ENCODE data around the gene PTGFRN.

Gene PTGFRN

DNA sequence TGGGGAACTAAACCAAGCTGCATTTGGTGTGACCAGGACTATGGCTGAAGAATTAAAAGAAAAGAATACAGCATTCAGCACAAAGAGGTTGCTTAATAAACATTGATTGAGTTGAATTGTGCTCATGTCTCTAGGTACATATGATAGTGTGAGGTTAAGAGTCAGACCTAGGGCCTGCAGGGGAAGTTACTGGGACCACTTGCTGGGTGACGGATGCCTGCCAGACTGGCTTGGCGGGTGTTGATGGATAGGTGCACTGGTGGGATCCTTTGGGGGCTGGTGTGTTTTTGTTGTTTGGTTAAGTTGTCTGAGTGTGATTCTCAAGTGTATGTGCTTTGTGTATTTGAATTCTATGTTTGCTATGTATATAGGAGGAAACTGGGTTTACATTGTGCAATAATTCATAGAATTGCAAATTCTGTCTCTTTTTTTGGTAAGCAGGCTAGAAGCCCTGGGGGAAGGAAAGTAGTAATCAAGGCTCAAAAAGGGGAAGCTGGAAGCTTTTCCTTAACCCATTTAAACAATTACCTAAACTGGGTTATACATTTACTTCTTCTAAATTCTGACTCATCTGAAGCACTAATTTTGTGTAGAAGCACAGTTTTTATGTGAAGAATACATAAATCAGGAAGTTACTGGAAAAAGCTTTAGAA lies 93.6 kb downstream of the PTGFRN start:
- no peak for FAIRE-seq

DNA sequence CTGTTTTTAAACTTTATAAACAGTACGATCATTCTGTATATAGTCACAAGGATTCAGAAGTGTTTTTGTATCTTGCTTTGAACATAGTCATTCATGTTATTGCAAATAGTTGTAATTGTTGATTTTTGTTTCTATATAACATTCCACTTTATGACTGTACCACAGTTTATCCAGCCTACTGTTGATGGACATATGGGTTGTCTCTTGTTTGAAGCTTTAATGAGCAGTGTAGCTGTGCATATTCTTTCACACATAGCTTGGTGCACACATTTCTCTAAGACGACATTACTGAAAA lies 98.0 kb downstream of the PTGFRN start:
- no peak for FAIRE-seq

DNA sequence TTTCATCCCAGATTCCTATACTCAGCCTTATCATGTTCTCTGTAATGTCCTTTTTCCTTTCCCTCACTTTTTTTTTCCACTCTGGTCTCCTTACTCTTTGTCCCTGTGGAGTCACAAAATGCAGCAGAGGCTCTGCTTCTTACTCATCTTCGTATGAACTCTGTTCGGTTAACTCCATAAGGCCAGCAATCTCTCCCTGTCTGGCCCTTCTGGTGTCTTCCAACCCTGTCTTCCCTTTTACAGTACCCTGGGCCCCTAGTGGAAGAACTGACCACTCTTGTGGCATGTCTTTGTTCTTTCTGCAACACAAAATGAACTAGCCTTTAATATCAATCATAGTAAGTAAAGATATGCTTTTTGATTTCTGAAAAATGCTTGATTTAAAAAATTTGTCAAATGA lies 98.9 kb downstream of the PTGFRN start:
- no peak for FAIRE-seq

DNA sequence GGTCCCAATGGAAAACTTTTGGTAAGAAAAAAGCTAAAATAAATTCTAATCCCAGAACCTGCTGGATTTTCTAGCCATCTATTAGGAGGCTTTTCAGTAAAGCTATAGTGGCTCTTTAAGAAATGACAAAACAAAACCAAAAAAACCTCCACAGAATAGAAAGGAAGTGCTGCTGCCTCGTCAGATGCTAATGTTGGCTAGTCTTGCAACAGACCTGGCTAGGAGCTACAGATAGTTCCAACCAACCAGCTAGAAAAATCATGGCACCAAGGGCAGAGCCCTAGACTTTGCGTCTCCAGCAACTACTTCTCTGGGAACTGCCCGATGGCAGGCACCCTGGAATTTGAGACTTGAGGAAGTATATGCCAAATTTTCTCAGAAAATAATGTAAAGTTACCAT lies 99.4 kb downstream of the PTGFRN start:
- no peak for FAIRE-seq

DNA sequence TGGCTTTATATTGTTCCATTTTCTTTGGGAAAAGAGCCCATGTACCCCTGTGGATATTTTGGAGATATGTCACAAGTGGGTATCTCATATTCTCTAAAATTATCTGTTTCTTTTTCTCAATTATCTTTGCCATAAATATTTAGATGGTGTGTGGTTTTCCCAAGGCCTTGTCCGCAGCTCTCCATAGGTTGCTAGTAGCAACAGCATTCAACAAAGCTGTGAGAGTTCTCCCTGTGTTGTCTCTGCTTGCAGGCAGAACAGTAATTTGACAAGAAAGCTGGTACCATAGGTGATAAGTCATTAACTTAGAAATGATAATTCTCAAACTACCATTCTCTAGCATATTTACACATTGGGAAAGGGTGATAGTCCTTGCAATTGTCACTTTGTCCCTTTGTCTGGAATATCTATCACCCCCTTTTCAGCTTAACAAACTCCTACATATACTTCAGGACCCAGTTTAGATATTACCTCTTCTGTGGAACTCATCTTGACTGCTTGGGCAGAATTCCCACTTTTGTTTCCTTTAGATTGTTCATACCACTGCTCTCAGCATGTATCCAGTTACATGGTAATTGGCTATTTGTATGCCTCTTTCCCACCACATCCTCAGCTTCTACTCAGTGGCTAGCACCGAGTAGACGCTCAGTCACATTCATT lies 100.7 kb downstream of the PTGFRN start:
- no peak for FAIRE-seq

DNA sequence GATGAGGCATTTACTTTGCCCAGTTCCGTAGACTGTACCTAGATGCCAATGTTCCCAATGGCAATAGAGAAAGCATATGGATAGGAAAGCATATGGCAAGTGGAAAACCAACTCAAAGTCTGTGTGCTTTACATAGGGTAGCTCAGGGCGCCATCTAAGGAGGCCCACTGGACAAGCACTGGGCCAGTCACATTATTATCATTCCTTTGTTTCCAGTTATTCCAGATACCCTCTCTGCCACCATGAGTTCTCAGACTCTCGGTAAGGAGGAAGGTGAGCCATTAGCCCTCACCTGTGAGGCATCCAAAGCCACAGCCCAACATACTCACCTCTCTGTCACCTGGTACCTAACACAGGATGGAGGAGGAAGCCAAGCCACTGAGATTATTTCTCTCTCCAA lies 101.6 kb downstream of the PTGFRN start:
- no peak for FAIRE-seq

DNA sequence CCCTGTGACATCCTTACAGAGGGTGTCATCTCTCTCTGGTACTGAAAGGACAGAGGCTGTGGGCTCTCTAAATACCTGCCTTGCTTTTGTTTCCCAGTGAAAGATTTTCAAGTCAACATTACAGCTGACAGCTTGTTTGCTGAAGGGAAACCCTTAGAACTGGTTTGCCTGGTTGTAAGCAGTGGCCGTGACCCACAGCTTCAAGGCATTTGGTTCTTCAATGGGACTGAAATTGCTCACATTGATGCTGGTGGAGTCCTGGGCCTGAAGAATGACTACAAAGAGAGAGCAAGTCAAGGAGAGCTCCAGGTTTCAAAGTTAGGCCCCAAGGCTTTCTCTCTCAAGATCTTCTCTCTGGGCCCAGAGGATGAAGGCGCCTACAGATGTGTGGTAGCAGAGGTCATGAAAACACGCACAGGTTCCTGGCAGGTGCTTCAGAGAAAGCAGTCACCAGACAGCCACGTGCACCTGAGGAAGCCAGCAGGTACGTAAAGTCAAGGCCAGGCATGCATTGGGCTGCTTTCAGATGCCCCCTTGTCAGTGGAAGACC lies 103.7 kb downstream of the PTGFRN start:
- FAIRE-seq: no peak

DNA sequence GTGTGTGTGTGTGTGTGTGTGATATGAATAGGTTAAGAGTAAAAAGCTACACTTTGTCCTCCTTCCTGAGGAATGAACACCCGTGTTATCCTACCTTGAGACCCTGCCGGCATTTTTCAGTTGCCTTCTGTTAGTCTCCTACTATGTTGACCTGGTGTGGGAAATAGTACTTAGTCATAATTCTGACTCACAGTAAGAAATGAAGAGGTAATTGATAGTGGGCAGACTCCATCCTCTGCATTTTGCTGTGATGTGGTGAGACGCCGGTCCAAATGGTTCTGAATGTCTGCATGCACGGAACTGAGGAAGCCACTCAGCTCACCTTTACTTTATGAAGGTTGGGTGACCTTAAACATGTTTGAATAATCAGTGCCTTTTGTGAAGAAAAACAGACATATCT lies 104.5 kb downstream of the PTGFRN start:
- FAIRE-seq: no peak

DNA sequence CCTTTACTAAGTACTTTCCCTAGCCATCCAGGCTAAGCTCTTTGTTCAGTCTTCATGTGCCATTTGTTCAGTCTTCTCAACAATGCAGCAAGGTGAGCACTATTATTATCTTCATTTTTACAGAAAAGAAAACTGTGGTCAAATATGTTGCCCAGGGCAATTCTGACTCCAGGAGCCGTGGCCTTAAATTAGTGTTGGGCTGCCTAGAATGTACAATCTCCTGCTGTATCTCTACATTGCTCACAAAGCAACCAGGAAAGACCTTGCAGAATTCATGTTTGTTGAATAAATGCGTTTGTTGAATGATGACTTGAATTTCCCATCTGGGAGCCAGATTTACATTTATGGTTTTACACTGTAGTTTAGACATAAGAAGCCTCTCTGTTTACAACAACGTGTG lies 106.0 kb downstream of the PTGFRN start:
- FAIRE-seq: no peak

DNA sequence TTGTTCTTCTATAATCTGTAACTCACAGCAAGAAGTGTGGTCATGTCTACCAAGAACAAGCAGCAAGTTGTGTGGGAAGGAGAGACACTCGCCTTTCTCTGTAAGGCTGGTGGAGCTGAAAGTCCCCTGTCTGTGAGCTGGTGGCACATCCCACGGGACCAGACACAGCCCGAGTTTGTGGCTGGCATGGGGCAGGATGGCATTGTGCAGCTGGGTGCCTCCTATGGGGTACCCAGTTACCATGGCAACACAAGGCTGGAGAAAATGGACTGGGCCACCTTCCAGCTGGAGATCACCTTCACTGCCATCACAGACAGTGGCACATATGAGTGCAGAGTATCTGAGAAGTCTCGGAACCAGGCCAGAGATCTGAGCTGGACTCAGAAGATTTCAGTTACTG lies 107.3 kb downstream of the PTGFRN start:
- no peak for FAIRE-seq

DNA sequence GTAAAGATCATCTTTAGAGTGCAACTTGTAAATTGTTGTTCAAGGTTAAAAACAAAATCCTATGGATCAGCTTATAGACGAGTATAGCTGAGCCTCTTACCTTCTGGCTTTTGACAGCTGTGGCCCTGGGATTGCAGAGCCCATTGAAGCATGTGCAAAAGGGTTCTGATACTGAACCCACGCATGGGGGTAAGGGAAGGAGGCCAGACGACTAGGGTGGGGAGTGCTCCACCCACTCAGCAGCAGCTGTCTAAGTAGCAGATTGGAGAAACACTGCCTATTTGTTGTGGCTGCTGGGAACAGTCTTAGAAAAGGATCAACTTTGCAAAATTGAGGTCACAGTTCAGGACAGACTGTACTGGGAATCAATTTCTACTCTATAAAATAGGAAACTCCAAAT lies 107.9 kb downstream of the PTGFRN start:
- FAIRE-seq: no peak

DNA sequence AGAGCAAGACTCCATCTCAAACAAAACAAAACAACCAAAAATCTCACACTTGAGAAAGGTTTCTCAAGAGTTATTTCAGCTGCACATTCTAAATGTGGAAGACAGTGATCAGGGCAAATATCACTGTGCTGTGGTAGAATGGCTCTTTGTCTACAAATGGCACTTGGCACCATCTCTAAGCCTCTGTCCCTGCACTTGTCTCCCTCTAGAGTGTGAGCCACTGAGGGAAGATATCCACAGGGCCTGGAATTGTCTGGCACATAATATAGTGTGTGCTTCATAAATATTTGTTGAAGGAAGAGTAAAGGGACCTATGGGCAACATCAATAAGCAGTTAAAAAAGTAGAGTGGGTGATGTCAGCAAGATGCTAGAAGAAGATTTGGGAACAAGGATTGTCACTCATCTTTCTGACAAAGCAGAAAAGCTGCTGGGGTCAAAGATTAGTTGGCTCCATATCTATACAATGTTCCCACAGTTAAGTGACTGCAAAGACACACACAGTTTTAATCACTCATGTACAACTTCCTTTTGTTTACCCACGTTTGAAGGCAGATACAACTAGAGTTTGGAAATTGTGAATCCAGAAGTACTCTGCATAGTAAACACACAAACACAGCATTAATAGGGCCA lies 110.9 kb downstream of the PTGFRN start:
- no peak for FAIRE-seq

DNA sequence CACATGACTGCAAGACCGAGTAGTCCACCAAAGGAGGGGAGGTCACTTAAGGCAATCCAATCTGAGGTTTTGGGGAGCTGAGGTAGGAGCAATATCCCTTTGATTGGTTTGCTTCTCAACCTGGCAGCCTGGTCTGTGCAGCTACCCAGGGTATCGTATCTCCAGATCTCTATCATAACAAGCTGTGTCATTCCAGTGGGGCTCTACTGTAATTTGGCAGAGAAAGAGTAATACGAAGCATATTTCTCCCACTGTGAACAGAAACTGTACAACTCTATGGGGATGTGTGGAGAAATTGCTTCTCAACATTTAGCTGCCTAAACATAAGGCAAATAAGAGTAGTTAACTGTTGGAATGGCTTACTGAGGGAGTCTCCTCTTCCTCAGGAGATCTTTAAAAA lies 112.4 kb downstream of the PTGFRN start:
- no peak for FAIRE-seq

DNA sequence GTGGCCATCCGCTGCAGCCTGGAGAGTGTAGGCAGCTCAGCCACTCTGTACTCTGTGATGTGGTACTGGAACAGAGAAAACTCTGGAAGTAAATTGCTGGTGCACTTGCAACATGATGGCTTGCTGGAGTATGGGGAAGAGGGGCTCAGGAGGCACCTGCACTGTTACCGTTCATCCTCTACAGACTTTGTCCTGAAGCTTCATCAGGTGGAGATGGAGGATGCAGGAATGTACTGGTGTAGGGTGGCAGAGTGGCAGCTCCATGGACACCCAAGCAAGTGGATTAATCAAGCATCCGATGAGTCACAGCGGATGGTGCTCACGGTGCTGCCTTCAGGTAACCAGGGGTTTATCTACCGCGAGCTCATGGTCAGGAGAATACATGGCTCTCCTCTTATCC lies 115.9 kb downstream of the PTGFRN start:
- FAIRE-seq: no peak

DNA sequence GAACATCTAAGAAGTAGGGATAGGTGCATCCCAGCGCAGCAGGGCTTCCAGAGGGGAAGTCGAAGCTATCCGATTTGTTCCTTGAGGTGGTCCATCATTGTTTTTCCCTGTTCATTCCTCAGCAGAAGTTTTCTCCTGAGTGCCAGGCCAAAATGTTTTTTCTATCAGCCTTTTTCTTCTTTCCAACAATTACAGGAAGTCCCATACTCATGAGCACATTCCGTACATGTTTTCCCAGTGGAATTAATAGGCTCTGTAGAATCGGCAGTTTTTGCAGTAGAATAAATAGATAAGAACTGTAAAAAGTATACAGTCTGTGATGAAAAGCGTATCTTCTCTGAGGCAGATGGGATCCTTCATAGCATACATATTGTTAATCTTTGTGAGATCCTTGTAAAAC lies 116.6 kb downstream of the PTGFRN start:
- FAIRE-seq: no peak

DNA sequence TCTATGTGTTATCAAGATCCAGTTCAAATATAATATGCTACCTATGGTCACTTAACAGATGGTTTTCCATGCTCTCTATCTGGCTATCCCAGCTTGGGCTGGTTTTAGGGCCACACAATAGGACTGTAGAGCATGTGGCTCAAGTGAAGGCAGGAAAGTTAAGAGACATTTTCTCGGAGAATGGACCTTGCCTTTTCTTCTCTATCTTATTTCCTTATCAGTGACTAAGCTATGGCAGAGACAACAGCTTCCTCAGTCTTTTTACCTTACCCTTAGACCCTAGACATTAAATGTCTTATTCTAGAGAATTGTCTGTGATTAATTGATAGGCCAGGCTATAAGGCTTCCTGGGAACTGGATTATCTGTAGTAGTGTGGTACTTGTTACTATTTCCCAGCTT lies 120.0 kb downstream of the PTGFRN start:
- FAIRE-seq: no peak

DNA sequence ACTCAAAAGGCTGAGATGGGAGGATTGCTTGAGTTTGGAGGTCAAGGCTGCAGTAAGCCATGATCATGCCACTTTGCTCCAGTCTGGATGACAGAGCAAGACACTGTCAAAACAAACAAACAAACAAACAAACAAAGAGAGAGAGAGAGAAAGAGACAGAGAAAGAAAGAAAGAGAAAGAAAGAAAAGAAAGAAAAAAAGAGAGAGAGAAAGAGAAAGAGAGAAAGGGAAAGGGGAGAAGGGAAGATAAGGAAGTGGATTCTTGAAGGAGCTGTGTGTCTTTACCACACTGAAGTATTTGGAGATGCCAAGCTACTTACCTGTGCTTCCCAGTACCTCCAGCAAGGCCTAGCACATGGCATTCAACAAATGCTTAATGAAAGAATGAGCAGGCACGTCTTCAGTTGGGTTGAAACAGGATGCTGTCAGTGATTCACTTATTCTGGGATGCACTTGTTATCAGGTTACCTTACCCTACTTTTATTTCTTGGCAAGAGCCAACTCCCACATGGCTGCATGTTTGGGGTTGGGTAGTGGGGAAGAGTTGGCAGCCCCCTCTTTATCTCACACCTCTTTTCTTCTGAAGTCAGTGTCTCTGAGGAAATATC lies 120.7 kb downstream of the PTGFRN start:
- no peak for FAIRE-seq

DNA sequence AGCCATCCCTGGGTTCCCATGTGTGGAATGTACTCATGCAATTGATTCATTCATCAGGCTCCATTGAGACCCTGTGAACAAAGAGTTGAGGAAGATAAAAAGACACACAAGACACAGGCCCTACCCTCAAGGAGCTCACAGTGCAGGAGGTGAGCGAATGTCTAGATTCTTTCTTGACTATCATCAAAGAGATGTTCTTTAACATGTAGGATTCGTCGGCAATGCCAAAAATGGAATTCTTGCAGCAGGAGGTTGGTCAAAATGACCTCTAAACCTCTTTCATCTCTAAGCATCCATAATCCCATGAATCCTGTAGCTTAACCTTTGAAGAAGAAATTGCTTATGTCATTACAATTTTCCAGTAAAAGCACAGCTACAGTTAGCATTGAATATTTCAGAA lies 122.5 kb downstream of the PTGFRN start:
- FAIRE-seq: no peak

DNA sequence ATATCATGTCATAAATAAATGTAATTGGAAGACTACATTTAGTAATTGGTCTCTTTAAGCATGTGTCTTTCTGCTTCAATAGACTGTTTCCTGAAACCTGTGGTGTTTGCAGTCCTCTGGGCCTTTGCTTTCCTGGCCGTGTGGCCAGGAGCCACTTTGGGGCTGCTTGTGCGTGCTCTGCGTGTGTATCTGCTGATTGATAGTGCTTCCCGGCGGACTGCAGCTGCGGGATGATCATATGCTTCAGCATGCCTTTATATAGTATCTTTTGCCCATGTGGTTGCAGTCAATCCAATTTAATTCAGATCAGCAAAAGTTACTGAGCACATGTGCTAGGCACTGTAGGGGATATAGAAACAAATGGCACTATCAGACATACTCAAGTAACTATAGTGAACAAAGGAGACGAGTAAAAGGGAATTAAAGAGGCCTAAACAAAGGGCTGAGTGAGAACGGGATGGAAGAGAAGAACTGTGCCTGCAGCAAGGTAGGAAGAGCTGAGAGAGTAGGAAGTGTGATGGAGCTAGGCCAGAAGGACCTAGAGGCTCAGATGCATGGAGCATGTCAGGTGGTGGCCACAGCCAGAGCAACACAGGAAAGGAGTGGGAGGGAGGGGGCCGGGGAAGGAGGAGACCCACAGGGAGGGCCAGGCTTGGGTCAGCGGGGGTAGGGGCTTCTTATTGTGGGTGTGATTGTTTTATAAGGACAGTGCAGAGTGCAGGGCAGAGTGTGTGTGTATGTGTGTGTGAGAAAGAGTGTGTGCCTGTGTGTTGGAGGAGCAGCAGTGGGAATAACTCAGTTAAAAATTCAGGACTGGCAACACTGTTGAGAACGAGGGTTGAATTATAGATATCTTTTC lies 123.2 kb downstream of the PTGFRN start:
- no peak for FAIRE-seq

DNA sequence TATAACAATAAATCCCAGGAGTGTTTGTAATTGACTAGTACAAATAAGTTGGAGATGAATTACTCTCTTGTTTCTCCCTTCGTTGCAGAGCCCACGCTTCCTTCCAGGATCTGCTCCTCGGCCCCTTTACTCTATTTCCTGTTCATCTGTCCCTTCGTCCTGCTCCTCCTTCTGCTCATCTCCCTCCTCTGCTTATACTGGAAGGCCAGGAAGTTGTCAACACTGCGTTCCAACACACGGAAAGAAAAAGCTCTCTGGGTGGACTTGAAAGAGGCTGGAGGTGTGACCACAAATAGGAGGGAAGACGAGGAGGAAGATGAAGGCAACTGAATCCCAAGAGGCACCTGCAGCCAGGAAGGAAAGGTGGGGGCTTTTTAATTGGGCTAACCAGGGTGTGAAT lies 124.1 kb downstream of the PTGFRN start:
- FAIRE-seq: no peak

DNA sequence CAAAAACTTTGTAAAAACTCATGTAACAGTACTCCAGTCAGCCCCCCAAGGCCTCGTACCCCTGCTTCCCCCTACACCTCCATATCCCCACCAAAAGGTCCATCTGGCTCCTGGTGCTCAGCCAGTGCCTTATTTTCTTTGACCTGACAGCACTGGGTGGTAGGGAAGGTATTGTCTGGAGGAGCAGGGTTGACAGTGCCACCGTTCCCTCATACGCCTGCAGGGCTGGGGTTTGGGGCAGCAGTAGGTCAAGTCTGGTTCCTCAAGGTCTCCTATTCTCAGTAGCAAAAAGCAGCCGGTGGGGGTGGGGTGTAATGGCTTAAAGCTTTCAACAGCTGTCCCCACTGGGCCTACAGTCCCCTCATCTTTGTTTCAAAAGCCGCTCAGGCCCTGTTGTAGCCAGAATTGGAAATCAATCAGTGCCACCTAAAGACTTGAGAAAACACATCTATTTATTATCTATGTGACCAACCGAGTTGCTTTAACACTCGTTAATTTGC lies 125.1 kb downstream of the PTGFRN start:
- FAIRE-seq: no peak

DNA sequence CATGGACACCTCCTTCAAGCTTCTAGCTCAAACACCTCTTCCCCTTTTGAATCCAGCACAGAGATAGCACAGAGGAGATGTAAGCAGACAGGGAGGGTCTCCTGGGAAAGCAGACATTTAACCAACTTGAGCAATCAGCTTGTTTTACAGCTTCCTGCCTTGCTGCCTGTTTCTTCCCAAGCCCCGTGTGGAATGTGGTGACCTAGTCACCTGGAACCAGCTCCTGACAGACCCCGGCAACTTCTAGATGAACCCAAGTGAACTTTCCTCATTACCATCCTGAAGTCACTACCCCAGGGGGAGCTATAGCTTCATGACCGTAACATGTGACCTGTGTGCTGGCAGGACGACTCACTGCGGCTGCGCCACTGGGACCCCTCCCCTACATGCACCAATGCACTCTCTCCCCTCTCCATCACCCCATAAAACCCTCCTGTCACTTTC lies 126.3 kb downstream of the PTGFRN start:
- no peak for FAIRE-seq

DNA sequence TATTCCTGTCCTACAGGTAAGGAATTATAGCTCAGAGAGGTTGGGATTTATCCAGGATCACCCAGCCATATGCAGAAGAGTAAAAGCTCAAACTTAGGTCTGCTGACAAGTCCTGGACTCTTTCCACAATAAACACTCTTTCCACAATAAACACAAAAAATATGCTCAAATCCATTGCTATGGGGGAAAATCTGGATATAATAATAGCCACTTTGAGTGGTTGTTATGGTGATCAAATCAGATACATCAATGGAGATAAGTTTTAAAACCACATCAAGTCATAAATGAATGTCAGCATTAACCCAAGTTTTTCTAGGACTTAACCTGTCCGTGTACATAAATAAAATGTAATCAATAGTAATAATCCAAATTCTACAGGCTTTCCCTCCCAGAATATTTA lies 128.1 kb downstream of the PTGFRN start:
- FAIRE-seq: no peak

Measured in TTC549 (cell line).